H1 (cell line): Measurements from ENCODE around the gene MCC. TPM values are rescaled to one million over a fixed set of nuclear protein-coding genes. Genes with fewer than 3 reads are reported as not detected.

ENCODE experiments used
- CTCF ChIA-PET: fragments of 300-600 bp; sonication (Branson Sonifier 250); formaldehyde crosslinking; loops from one replicate; lab custom pipeline; 2021; ENCODE audit not compliant: partially characterized antibody; lab: Charles Lee
- POLR2A ChIA-PET: fragments of 300-600 bp; sonication (Branson Sonifier 250); formaldehyde crosslinking; loops from one replicate; lab custom pipeline; 2021; ENCODE audit warnings: inconsistent platforms; ENCODE audit not compliant: partially characterized antibody; lab: Charles Lee
- DNase-seq, 2 experiments: peaks; one replicate each; pipeline versions ENCODE4 v3.0.0 to v3.0.0-alpha.2; 2010 to 2022; ENCODE audit warnings: low spot score in 2 of 2, low read depth in 1 of 2, mixed read lengths in 1 of 2
- FAIRE-seq: peaks from 2 replicates; lab custom pipeline; 2011; peaks lifted over from hg19 to GRCh38; lab: Jason Lieb, UNC
- H2AFZ ChIP-seq: 2 replicates; pipeline ENCODE4 v1.8.1; 2012; ENCODE audit warnings: low read length, inconsistent platforms
- H2AK5ac ChIP-seq: 2 replicates; pipeline ENCODE4 v1.6.1; 2013; ENCODE audit warnings: low read depth, low read length
- H2BK120ac ChIP-seq: replicated peaks from 2 replicates; pipeline ENCODE3; 2013; ENCODE audit warnings: low read depth, low read length, inconsistent platforms
- H2BK12ac ChIP-seq: 2 replicates; pipeline ENCODE4 v1.6.1; 2013; ENCODE audit warnings: low read depth, low read length
- H2BK15ac ChIP-seq: 2 replicates; pipeline ENCODE4 v1.6.1; 2013; ENCODE audit warnings: low read length
- H2BK20ac ChIP-seq: 2 replicates; pipeline ENCODE4 v1.6.1; 2013; ENCODE audit warnings: low read length
- H2BK5ac ChIP-seq: 2 replicates; pipeline ENCODE4 v1.6.1; 2013; ENCODE audit warnings: low read depth, low read length
- H3K14ac ChIP-seq: 2 replicates; pipeline ENCODE4 v1.6.1; 2013; ENCODE audit warnings: inconsistent platforms; ENCODE audit not compliant: insufficient read length
- H3K18ac ChIP-seq: 2 replicates; pipeline ENCODE4 v1.6.1; 2013; ENCODE audit warnings: low read length; ENCODE audit errors: extremely low read depth
- H3K23ac ChIP-seq: 2 replicates; pipeline ENCODE4 v1.6.1; 2013; ENCODE audit warnings: inconsistent platforms; ENCODE audit not compliant: insufficient read length
- H3K23me2 ChIP-seq: 2 replicates; pipeline ENCODE4 v1.6.1; 2013; ENCODE audit warnings: low read depth, low read length
- H3K27ac ChIP-seq: 2 replicates; pipeline ENCODE4 v1.6.1; 2011; ENCODE audit warnings: low read depth, low read length, inconsistent platforms
- H3K27me3 ChIP-seq, 4 experiments: replicated peaks in 1 of 4; 1 replicate in 1 of 4; 2 replicates in 3 of 4; pipeline versions ENCODE4 v1.6.1 to v1.8.1; 2011 to 2013; ENCODE audit warnings: low read length in 3 of 4, mild to moderate bottlenecking in 3 of 4, inconsistent platforms in 2 of 4, mixed read lengths in 2 of 4, moderate library complexity in 1 of 4; ENCODE audit not compliant: control insufficient read depth in 3 of 4, insufficient read depth in 3 of 4; ENCODE audit errors: extremely low read depth in 1 of 4
- H3K36me3 ChIP-seq, 4 experiments: 2 replicates each; pipeline versions ENCODE4 v1.6.1 to v1.8.1; 2011 to 2013; ENCODE audit warnings: mild to moderate bottlenecking in 4 of 4, low read length in 3 of 4, moderate library complexity in 2 of 4, control low read depth in 1 of 4, inconsistent platforms in 1 of 4; ENCODE audit not compliant: insufficient read depth in 4 of 4, control insufficient read depth in 2 of 4
- H3K4ac ChIP-seq: replicated peaks from 2 replicates; pipeline ENCODE3; 2013; ENCODE audit warnings: low read length, low read depth, mixed read lengths, inconsistent platforms; ENCODE audit not compliant: insufficient read length
- H3K4me1 ChIP-seq, 4 experiments: replicated peaks in 1 of 4; 1 replicate in 1 of 4; 2 replicates in 3 of 4; pipeline versions ENCODE4 v1.6.1 to v1.8.1; 2011 to 2013; ENCODE audit warnings: low read length in 3 of 4, inconsistent platforms in 2 of 4, mixed read lengths in 1 of 4; ENCODE audit not compliant: insufficient read depth in 4 of 4, control insufficient read depth in 3 of 4
- H3K4me2 ChIP-seq, 2 experiments: 2 replicates each; pipeline versions ENCODE4 v1.6.1 to v1.8.1; 2011 to 2013; ENCODE audit warnings: low read depth in 2 of 2, low read length in 2 of 2, control low read depth in 1 of 2, inconsistent platforms in 1 of 2, mild to moderate bottlenecking in 1 of 2; ENCODE audit not compliant: insufficient read depth in 1 of 2
- H3K4me3 ChIP-seq, 4 experiments: fragments of 200-600, 300-600 bp in 1 of 4; sonication (generic), shearing (Covaris generic), sonication (Bioruptor Twin) in 1 of 4; 2 replicates each; pipeline versions ENCODE4 v1.5.1 to v1.8.1; 2011 to 2016; ENCODE audit warnings: low read length in 4 of 4, low read depth in 3 of 4, control low read depth in 2 of 4, inconsistent platforms in 2 of 4, mild to moderate bottlenecking in 2 of 4, mixed read lengths in 1 of 4, moderate library complexity in 1 of 4; ENCODE audit not compliant: insufficient read depth in 2 of 4; ENCODE audit errors: extremely low read depth in 1 of 4
- H3K56ac ChIP-seq: replicated peaks from 2 replicates; pipeline ENCODE3; 2013; ENCODE audit warnings: low read depth, mild to moderate bottlenecking, mixed read lengths, low read length, inconsistent platforms; ENCODE audit not compliant: insufficient read length
- H3K79me1 ChIP-seq: 2 replicates; pipeline ENCODE4 v1.6.1; 2013; ENCODE audit warnings: low read depth, low read length, control low read depth
- H3K79me2 ChIP-seq, 2 experiments: 2 replicates each; pipeline versions ENCODE4 v1.6.1 to v1.8.1; 2012 to 2013; ENCODE audit warnings: low read length in 2 of 2, mild to moderate bottlenecking in 2 of 2, inconsistent platforms in 1 of 2; ENCODE audit not compliant: insufficient read depth in 2 of 2, control insufficient read depth in 1 of 2
- H3K9ac ChIP-seq, 4 experiments: replicated peaks in 1 of 4; 1 replicate in 1 of 4; 2 replicates in 3 of 4; pipeline versions ENCODE4 v1.6.1 to v1.8.1; 2011 to 2013; ENCODE audit warnings: low read depth in 3 of 4, low read length in 3 of 4, control low read depth in 2 of 4, mild to moderate bottlenecking in 2 of 4, moderate library complexity in 2 of 4, inconsistent platforms in 1 of 4; ENCODE audit errors: extremely low read depth in 1 of 4
- H3K9me3 ChIP-seq, 2 experiments: 2 replicates each; pipeline versions ENCODE4 v1.6.1 to v1.8.1; 2012 to 2013; ENCODE audit warnings: mild to moderate bottlenecking in 2 of 2, moderate library complexity in 2 of 2, control low read depth in 1 of 2, inconsistent platforms in 1 of 2, low read depth in 1 of 2, low read length in 1 of 2, mixed read lengths in 1 of 2; ENCODE audit not compliant: insufficient read depth in 2 of 2
- H4K20me1 ChIP-seq, 2 experiments: replicated peaks in 1 of 2; 2 replicates each; pipeline versions ENCODE3 to v1.8.1; 2011 to 2013; ENCODE audit warnings: inconsistent platforms in 2 of 2, low read length in 2 of 2, mild to moderate bottlenecking in 1 of 2; ENCODE audit not compliant: insufficient read depth in 2 of 2, control insufficient read depth in 1 of 2
- H4K5ac ChIP-seq: 2 replicates; pipeline ENCODE4 v1.6.1; 2013; ENCODE audit warnings: low read length, low read depth, mixed read lengths, inconsistent platforms; ENCODE audit not compliant: insufficient read length
- H4K8ac ChIP-seq: 2 replicates; pipeline ENCODE4 v1.8.0; 2013; ENCODE audit warnings: mild to moderate bottlenecking, moderate library complexity, low read length, inconsistent platforms; ENCODE audit not compliant: insufficient read depth; ENCODE audit errors: extremely low read depth
- H4K91ac ChIP-seq: replicated peaks from 2 replicates; pipeline ENCODE3; 2013; ENCODE audit warnings: low read length, mixed read lengths, inconsistent platforms; ENCODE audit not compliant: insufficient read length
- ATF3 ChIP-seq: IDR thresholded peaks from 2 replicates; pipeline ENCODE4 v1.6.1; 2011; ENCODE audit warnings: low read depth, mild to moderate bottlenecking, low read length; ENCODE audit not compliant: insufficient read depth
- CHD1 ChIP-seq: IDR thresholded peaks from 2 replicates; pipeline ENCODE4 v1.6.1; 2012; ENCODE audit warnings: low read depth, low read length, improper control_type of control experiment
- CHD2 ChIP-seq: IDR thresholded peaks from 2 replicates; pipeline ENCODE4 v1.6.1; 2012; ENCODE audit warnings: low read length, improper control_type of control experiment
- E2F6 ChIP-seq: IDR thresholded peaks from 2 replicates; pipeline ENCODE4 v1.6.1; 2012; ENCODE audit warnings: inconsistent platforms
- EP300 ChIP-seq, 2 experiments: IDR thresholded peaks; 1 replicate in 1 of 2; 2 replicates in 1 of 2; pipeline ENCODE4 v1.6.1; 2011 to 2012; ENCODE audit warnings: low read depth in 2 of 2, low read length in 2 of 2, mild to moderate bottlenecking in 2 of 2, borderline replicate concordance in 1 of 2, inconsistent platforms in 1 of 2, moderate library complexity in 1 of 2
- HDAC6 ChIP-seq: IDR thresholded peaks from one replicate; pipeline ENCODE4 v1.7.1; 2012; ENCODE audit warnings: low read depth, mild to moderate bottlenecking, inconsistent platforms, low read length, moderate library complexity
- MAX ChIP-seq: IDR thresholded peaks from 2 replicates; pipeline ENCODE4 v1.6.1; 2012; ENCODE audit warnings: inconsistent platforms
- POLR2A ChIP-seq, 2 experiments: IDR thresholded peaks; 1 replicate in 1 of 2; 2 replicates in 1 of 2; pipeline ENCODE4 v1.6.1; 2011; ENCODE audit warnings: low read depth in 2 of 2, low read length in 2 of 2, mild to moderate bottlenecking in 2 of 2; ENCODE audit errors: control extremely low read depth in 1 of 2
- POLR2AphosphoS5 ChIP-seq: IDR thresholded peaks from 2 replicates; pipeline ENCODE4 v1.6.1; 2011; ENCODE audit warnings: low read depth, low read length
- SP1 ChIP-seq: IDR thresholded peaks from 2 replicates; pipeline ENCODE4 v1.6.1; 2011; ENCODE audit warnings: low read depth, low read length
- WGBS, 2 experiments: shearing (Covaris generic) in 1 of 2; methylation state at CpG; one replicate each; pipeline versions ENCODE4 v1.1.6 to v1.1.7; 2013 to 2015; ENCODE audit warnings: low lambda C conversion rate in 2 of 2, mixed read lengths in 2 of 2, inconsistent platforms in 1 of 2, low coverage in 1 of 2, missing lambda C conversion rate in 1 of 2; ENCODE audit not compliant: insufficient replicate concordance in 2 of 2, insufficient coverage in 1 of 2, insufficient read length in 1 of 2; ENCODE audit errors: extremely low coverage in 1 of 2, missing lambda C conversion rate in 1 of 2; 5-methylcytosine and 5-hydroxymethylcytosine counted together
- polyA plus RNA-seq, 7 experiments: library from polyadenylated mRNA; depleted of rRNA in 3 of 7; stranded (reverse) in 5 of 7; unstranded in 2 of 7; fragments of >200 nt in 5 of 7; fragments of 200-250 nt in 2 of 7; gene quantifications; 1 replicate in 5 of 7; 2 replicates in 1 of 7; 4 replicates in 1 of 7; pipeline versions ENCODE4 v1.2.1 to v1.2.3, GENCODE V29; 2011 to 2013; ENCODE audit warnings: missing spikeins in 2 of 7, mixed read lengths in 2 of 7
- total RNA-seq: library from RNA; stranded (reverse); fragmentation: NEBNext Ultra II Directional; extraction: Animal tissue kit (Norgen Biotek cat#: 25700); gene quantifications from 2 replicates; pipeline ENCODE4 v1.2.1, GENCODE V29; 2021

Gene MCC
- total and polyA plus RNA-seq, 2 of the 8 experiments (the other 6 are each of a cell fraction or from before 2014, with no cell fraction given): 2.6 to 18.3 TPM

- Histone ChIP-seq H4K91ac (no peak overlapping the region), H3K4ac (no peak overlapping the region), H2BK5ac (no peak overlapping the region), H3K4me3 (no peak overlapping the region), H3K36me3 (no peaks in the 10 kb centered on the region), H3K23ac (no peak overlapping the region), H3K23me2 (no peaks in the 10 kb centered on the region), H3K14ac (no peak overlapping the region), H3K27ac (no peak overlapping the region), H3K4me1 (peaks cover 0 to 15% (median 4%) of the 10 kb centered on the region in 4 experiments; a peak in 3 of 7 replicates), H3K56ac (no peak overlapping the region), H3K18ac (no peak overlapping the region), H3K4me2 (no peak overlapping the region), H4K20me1 (no peaks in the 10 kb centered on the region), H4K5ac (no peak overlapping the region), H3K79me2 (no peaks in the 10 kb centered on the region; a peak in 1 of 4 replicates), H3K9ac (no peak overlapping the region), H2BK120ac (no peak overlapping the region), H2BK15ac (no peak overlapping the region), H3K27me3 (no peaks in the 10 kb centered on the region), H2BK20ac (no peak overlapping the region), H2AFZ (no peak overlapping the region), H3K79me1 (no peaks in the 10 kb centered on the region), H3K9me3 (no peaks in the 10 kb centered on the region), H2AK5ac (no peak overlapping the region), H2BK12ac (no peak overlapping the region), H4K8ac (no peak overlapping the region)
- DNase-seq: peak in 1 of 2 experiments; percentile 43
- ChIA-PET CTCF (interaction anchor here (0.6 to 1.2 kb wide), 4 partner anchors 8 to 134 kb away, joined by 3 read pairs; no protein-coding TSS in a partner anchor), POLR2A (interaction anchor here (0.6 to 1.0 kb wide), 2 partner anchors 19 to 104 kb away, joined by 3 to 4 read pairs; no protein-coding TSS in a partner anchor)
- FAIRE-seq: no peak
- WGBS, 2 experiments: 86% methylated on average over 10 of the region's 10 CpGs; no CpG with 5 or more reads in 1 of the 2 experiments
- TF ChIP-seq SP1: no peak
- TF ChIP-seq E2F6: no peak
- TF ChIP-seq POLR2A (IDR thresholded peaks at IDR 0.05; ENCODE audit: control extremely low read depth in 1 of 2, low read depth in 2 of 2, low read length in 2 of 2): no peak
- no peak for TF ChIP-seq EP300 (IDR thresholded peaks at IDR 0.05; ENCODE audit: borderline replicate concordance in 1 of 2, low read depth in 2 of 2, low read length in 2 of 2)
- TF ChIP-seq CHD2: no peak
- TF ChIP-seq MAX: no peak
- TF ChIP-seq POLR2AphosphoS5: no peak
- no peak for TF ChIP-seq HDAC6
- no peak for TF ChIP-seq ATF3
- TF ChIP-seq CHD1: no peak
Measured at GRCh38 chr5:113236536-113237288, 251.5 kb downstream of the MCC start.
